PC-9 (cell line): ENCODE data around the gene DENND4A. TPM values are rescaled to one million over a fixed set of nuclear protein-coding genes. Genes with fewer than 3 reads are reported as not detected.

Source experiments
- BruUV-seq: library from RNA; stranded (reverse); fragments of 400-500 nt; replicated peaks from 2 replicates; lab custom pipeline; 2021; lab: Mats Ljungman, UMichigan
- CTCF ChIA-PET: fragments of 300-600 bp; sonication (Branson Sonifier 250); formaldehyde crosslinking; loops from one replicate; lab custom pipeline; 2022; ENCODE audit warnings: antibody characterized with exemption; lab: Charles Lee
- POLR2A ChIA-PET: fragments of 300-600 bp; sonication (Branson Sonifier 250); formaldehyde crosslinking; loops from one replicate; lab custom pipeline; 2022; ENCODE audit warnings: antibody characterized with exemption; ENCODE audit not compliant: unreplicated experiment; lab: Charles Lee
- DNase-seq, 2 experiments: peaks; one replicate each; pipeline versions ENCODE4 v3.0.0 to v3.0.0-alpha.2; 2015 to 2022; ENCODE audit warnings: mixed read lengths in 1 of 2
- H2AFZ ChIP-seq: fragments of 200-600 bp; sonication (generic); 2 replicates; pipeline ENCODE4 v1.8.1; 2017; ENCODE audit warnings: antibody characterized with exemption
- H3F3A ChIP-seq: fragments of 200-600 bp; sonication (generic); 2 replicates; pipeline ENCODE4 v1.8.1; 2017; ENCODE audit warnings: antibody characterized with exemption, mild to moderate bottlenecking, low read depth; ENCODE audit not compliant: insufficient read depth
- H3K27ac ChIP-seq: fragments of 200-600 bp; sonication (generic); 2 replicates; pipeline ENCODE4 v1.6.1; 2016; ENCODE audit warnings: mixed run types
- H3K27me3 ChIP-seq: fragments of 200-600 bp; sonication (generic); 2 replicates; pipeline ENCODE4 v1.6.1; 2016; ENCODE audit warnings: low read depth, mixed run types; ENCODE audit not compliant: insufficient read depth
- H3K36me3 ChIP-seq: fragments of 200-600 bp; sonication (generic); 2 replicates; pipeline ENCODE4 v1.6.1; 2016; ENCODE audit warnings: low read depth, mixed run types
- H3K4me1 ChIP-seq: fragments of 200-600 bp; sonication (generic); replicated peaks from 2 replicates; pipeline ENCODE4 v1.6.1; 2016; ENCODE audit warnings: mixed run types; ENCODE audit not compliant: insufficient read depth
- H3K4me2 ChIP-seq: fragments of 200-600 bp; sonication (generic); 2 replicates; pipeline ENCODE4 v1.6.1; 2017; ENCODE audit warnings: mixed run types
- H3K4me3 ChIP-seq: fragments of 200-600 bp; sonication (generic); 2 replicates; pipeline ENCODE4 v1.6.1; 2016; ENCODE audit warnings: mixed run types
- H3K79me2 ChIP-seq: fragments of 200-600 bp; sonication (generic); 2 replicates; pipeline ENCODE4 v1.6.1; 2017; ENCODE audit warnings: low read depth, mixed run types
- H3K9me2 ChIP-seq: fragments of 200-600 bp; sonication (generic); 2 replicates; pipeline ENCODE4 v1.8.1; 2017; ENCODE audit warnings: mild to moderate bottlenecking; ENCODE audit not compliant: insufficient read depth
- H3K9me3 ChIP-seq: fragments of 200-600 bp; sonication (generic); 2 replicates; pipeline ENCODE4 v1.8.1; 2016; ENCODE audit warnings: low read depth; ENCODE audit not compliant: insufficient read depth
- H4K20me1 ChIP-seq: fragments of 200-600 bp; sonication (generic); 2 replicates; pipeline ENCODE4 v1.8.1; 2017; ENCODE audit not compliant: insufficient read depth
- EZH2 ChIP-seq: fragments of 200-600 bp; sonication (generic); IDR thresholded peaks from 2 replicates; pipeline ENCODE4 v1.8.0; 2017; ENCODE audit warnings: antibody characterized with exemption, low read depth
- intact Hi-C: fragments of 100-400 bp; cut with micrococcal nuclease; formaldehyde crosslinking; loops from one replicate; pipeline ENCODE4 v1.10.0; 2022; ENCODE audit not compliant: unreplicated experiment
- total RNA-seq: library from RNA; stranded (reverse); gene quantifications from 2 replicates; pipeline ENCODE4 v1.2.3, GENCODE V29; 2021
- TF ChIP-seq, protein P1 (sequence below): fragments of 200-600 bp; sonication (generic); conservative IDR thresholded peaks from 2 replicates; pipeline ENCODE4 v1.6.1; 2017; ENCODE audit warnings: mixed run types, antibody characterized with exemption, mild to moderate bottlenecking, moderate library complexity

DENND4A gene
- total RNA-seq, 1 experiment from 2014 or later = 16.3 TPM

DNA sequence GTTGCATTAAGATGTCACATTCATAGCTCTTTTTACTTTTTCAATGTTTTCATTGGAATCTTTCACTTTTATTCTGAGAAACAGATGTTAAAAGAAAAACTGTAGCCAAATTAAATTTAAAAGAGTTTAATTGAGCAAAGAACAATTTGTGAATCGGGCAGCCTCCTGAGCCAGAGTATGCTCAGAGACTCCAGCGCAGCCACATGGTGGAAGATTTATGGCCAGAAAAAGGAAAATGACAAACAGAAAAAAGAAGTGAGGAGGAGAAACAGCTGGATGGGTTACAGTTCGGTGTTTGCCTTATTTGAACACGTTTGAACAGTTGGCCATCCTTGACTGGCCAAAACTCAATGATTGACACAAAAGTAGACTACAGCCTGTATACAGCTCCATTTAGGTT is 43.4 kb upstream of the DENND4A start:
- ChIA-PET CTCF (interaction anchor here (1.1 kb wide), 1 partner anchor 197 kb away, joined by 5 read pairs; no protein-coding TSS in a partner anchor), POLR2A (no interaction called here)
- no peaks in the 10 kb centered on the region for H3K36me3 ChIP-seq
- no peaks in the 10 kb centered on the region for H3K27me3 ChIP-seq
- no peaks in the 10 kb centered on the region for H4K20me1 ChIP-seq
- no peak overlapping the region for H3K4me3 ChIP-seq
- TF ChIP-seq EZH2 = no peak
- TF ChIP-seq, protein P1, sequence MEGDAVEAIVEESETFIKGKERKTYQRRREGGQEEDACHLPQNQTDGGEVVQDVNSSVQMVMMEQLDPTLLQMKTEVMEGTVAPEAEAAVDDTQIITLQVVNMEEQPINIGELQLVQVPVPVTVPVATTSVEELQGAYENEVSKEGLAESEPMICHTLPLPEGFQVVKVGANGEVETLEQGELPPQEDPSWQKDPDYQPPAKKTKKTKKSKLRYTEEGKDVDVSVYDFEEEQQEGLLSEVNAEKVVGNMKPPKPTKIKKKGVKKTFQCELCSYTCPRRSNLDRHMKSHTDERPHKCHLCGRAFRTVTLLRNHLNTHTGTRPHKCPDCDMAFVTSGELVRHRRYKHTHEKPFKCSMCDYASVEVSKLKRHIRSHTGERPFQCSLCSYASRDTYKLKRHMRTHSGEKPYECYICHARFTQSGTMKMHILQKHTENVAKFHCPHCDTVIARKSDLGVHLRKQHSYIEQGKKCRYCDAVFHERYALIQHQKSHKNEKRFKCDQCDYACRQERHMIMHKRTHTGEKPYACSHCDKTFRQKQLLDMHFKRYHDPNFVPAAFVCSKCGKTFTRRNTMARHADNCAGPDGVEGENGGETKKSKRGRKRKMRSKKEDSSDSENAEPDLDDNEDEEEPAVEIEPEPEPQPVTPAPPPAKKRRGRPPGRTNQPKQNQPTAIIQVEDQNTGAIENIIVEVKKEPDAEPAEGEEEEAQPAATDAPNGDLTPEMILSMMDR = no peak
- intact Hi-C loops = loop anchor here (10.0 kb wide), 1 partner anchor 431 kb away; no protein-coding TSS in a partner anchor
- BruUV-seq = no TSS peak
- peaks cover 20% of the 10 kb centered on the region for H3K4me1 ChIP-seq
- DNase-seq = no peak
- no peaks in the 10 kb centered on the region for H3K9me2 ChIP-seq
- H3K9me3 ChIP-seq = no peaks in the 10 kb centered on the region
- no peak overlapping the region for H3K4me2 ChIP-seq
- H3F3A ChIP-seq = peaks cover 26% of the 10 kb centered on the region
- H3K27ac ChIP-seq = no peak overlapping the region
- no peaks in the 10 kb centered on the region for H3K79me2 ChIP-seq
- no peak overlapping the region for H2AFZ ChIP-seq

DNA sequence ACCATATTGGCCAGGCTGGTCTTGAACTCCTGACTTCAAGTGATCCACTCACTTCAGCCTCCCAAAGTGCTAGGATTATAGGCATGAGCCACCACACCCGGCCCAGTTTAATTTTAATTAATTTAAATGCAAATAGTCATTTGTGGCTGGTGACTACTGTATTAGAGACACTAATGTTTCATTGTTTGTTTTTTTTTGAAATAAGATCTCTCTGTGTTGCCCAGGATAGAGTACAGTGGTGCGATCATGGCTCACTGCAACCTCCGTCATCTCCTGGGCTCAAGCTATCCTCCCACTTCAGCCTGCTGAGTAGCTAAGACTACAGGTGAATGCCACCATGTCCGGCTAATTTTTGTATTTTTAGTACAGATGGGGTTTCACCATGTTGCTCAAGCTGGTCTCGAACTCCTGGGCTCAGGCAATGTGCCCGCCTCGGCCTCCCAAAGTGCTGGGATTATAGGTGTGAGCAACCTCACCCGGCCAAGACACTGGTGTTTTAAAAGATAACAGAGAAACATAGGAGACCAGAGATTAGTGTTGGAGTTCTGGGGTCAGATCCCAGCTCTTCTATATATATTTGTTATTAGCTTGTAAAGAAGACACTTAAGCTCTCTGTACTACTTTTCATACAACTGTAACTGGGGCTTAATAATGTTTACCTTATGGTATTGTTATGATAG is 42.6 kb upstream of the DENND4A start:
- CTCF ChIA-PET = no interaction called here

DNA sequence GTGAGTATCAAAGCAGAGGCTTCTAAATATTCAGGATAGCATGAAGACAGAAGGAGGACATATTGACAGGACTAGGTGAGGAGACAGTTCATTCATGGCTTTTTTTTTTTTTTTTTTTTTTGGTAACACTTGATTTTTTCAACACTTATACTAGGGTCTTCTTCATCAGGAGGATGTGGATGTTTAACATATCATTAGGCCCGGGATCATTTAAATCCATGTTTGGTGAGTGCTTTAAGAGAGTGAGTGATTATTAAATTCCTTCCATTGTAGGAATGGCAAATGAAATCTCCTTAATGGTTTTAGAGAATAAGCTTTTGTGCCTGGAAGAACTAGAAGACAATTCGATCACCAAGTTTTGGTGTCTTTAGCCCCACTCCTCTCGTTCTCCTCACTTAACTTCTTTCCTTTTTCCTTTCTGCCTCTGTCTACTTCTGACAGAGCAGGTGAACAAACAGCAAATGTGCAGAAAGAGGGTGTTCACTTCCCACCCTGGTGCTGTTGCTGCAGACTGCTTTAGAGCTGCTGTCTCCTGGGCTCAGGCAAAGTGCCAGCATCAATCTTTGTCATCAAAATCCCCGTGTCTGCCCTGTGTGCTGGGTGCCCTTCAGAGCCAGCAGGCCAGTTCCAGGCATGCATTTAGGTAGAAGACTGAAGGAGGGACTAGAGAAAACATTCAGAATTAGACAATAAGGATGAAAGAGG is 41.6 kb upstream of the DENND4A start:
- Histone ChIP-seq H2AFZ (peak overlapping the region; percentile 73; the same call in 1 of the 2 replicates), H3K27ac (peak overlapping the region; percentile 87), H3K27me3 (no peaks in the 10 kb centered on the region), H4K20me1 (no peaks in the 10 kb centered on the region), H3K4me2 (peak overlapping the region; percentile 74), H3K36me3 (no peaks in the 10 kb centered on the region), H3K4me3 (peak overlapping the region; percentile 7; the same call in 1 of the 2 replicates), H3K9me3 (no peaks in the 10 kb centered on the region), H3K4me1 (peaks cover 20% of the 10 kb centered on the region), H3K9me2 (no peaks in the 10 kb centered on the region), H3F3A (peaks cover 26% of the 10 kb centered on the region), H3K79me2 (no peaks in the 10 kb centered on the region)
- TF ChIP-seq, protein P1 = no peak
- TF ChIP-seq EZH2 = no peak
- CTCF ChIA-PET = interaction anchor here (0.6 to 1.5 kb wide), 4 partner anchors 21 to 42 kb away, joined by 3 to 11 read pairs (median 3); partner anchors contain the start of genes DENND4A and RAB11A
- POLR2A ChIA-PET = no interaction called here
- DNase-seq = no peak
- BruUV-seq = no TSS peak
- intact Hi-C loops = loop anchor here (2.0 to 10.0 kb wide), 3 partner anchors 35 to 429 kb away; partner anchors contain the start of genes DENND4A and RAB11A

More for the DNA sequence above, 42.6 kb upstream of the DENND4A start:
- Histone ChIP-seq H2AFZ (no peak overlapping the region), H3K4me3 (no peak overlapping the region), H3F3A (peaks cover 26% of the 10 kb centered on the region), H3K9me3 (no peaks in the 10 kb centered on the region), H3K36me3 (no peaks in the 10 kb centered on the region), H3K27me3 (no peaks in the 10 kb centered on the region), H3K4me2 (no peak overlapping the region), H3K79me2 (no peaks in the 10 kb centered on the region), H3K4me1 (peaks cover 20% of the 10 kb centered on the region), H3K9me2 (no peaks in the 10 kb centered on the region), H4K20me1 (no peaks in the 10 kb centered on the region), H3K27ac (no peak overlapping the region)
- POLR2A ChIA-PET = no interaction called here
- intact Hi-C loops = loop anchor here (10.0 kb wide), 1 partner anchor 430 kb away; no protein-coding TSS in a partner anchor
- DNase-seq = no peak
- no TSS peak for BruUV-seq
- TF ChIP-seq, protein P1 = no peak
- TF ChIP-seq EZH2 = no peak
